ENCODE data around the gene ABLIM2.
"Not testable (repeated sequence)": the region's sequence is repeated elsewhere in the genome, so short reads cannot be mapped to it uniquely, and the experiment has no call there.

The ABLIM2 gene

DNA sequence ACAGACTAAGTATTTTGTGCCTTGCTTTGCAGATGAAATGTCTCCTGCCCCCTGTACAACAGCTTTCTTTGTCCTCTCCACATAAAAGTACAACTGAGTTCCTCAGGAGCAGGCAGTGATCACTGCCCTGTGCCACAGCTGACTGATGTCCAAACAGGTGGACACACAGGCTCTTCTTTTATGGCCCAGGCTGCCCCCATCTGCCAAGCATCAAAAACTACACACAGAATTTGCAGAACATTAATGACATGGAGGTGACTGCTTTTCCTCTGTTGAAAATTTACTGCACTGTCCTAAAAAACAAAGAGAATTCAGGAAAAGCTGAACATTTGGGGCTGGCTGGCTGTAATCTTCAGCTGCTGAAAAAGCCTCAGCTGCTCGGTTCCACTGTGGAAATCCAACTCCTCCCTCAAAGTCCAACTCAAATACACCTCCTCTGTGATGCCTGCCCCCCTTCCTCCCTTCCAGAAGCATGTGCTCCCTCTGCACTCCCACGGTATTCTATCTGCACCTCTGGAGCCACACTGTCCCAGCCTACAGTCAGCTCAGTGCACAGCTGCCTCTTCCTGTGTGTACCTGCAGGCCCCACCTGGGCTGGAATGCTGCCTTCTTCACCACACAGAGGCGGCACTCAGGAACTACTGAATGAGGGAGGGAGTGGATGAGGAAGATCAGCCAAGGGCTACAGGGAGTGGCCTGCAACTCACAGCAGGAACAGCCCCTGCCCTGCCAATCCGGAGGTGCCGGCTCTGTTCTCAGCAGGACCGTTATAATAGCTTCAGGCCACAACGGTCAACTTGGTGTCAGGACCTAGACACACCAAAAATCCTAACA, 229.3 kb downstream of the ABLIM2 start:
- no peak for FAIRE-seq

DNA sequence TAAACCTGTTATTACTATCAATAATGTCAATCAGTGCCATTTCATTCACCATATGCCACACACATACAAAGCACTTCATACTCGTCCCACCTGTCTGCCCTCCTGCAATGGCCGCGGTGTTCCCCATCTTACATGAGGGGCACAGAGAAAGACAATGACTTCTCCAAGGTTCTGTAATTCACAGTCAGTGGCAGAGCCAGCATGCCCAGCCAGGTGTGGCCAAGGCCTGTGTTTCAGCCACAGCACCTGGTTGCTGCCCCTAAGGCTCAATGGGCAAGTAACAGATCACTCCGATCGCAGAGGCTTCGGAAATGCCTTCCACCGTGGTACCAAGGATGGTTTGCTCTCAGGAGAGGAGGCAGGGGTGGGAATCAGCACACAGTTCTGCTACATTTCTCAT, 229.9 kb downstream of the ABLIM2 start:
- DNase-seq (ENCODE audit: insufficient read length, low spot score) (no peak), FAIRE-seq (no peak)

More for the DNA sequence above, 229.3 kb downstream of the ABLIM2 start:
- no peak for DNase-seq (ENCODE audit: insufficient read length, low spot score)

DNA sequence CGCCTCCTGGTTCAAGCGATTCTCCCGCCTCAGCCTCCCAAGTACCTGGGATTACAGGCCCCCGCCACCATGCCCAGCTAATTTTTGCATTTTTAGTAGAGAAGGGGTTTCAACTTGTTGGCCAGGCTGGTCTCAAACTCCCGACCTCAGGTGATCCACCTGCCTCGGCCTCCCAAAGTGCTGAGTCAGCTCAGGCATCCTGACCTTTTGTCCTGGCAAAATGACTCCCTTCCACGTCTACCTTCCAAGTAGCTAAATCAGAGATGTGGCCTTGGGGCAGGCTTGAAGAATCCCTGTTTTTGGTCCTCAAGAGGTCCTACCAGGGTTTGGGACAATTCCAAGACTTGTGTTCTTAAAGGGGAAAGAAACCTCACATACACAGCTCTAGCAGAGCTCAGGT, 231.8 kb downstream of the ABLIM2 start:
- FAIRE-seq = no peak
- no peak for DNase-seq (ENCODE audit: insufficient read length, low spot score)

DNA sequence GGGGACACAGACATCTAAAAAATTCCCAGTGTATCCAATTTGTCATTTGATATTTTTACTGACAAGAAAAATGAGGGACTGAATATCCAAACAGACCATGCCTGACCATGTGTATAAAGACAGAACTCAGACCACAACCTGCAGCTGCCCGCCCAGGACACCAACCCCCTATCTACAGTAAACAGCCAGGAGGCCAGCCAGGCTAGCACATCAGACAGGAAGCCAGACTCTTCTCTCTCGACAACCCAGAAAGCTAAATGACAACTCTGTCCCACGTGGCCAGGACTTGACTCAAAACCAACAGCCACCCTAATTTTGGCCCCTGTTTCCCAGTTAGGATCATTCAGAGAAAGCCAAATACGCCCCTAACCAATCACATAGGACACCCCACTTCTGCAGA, 234.0 kb downstream of the ABLIM2 start:
- no peak for FAIRE-seq

DNA sequence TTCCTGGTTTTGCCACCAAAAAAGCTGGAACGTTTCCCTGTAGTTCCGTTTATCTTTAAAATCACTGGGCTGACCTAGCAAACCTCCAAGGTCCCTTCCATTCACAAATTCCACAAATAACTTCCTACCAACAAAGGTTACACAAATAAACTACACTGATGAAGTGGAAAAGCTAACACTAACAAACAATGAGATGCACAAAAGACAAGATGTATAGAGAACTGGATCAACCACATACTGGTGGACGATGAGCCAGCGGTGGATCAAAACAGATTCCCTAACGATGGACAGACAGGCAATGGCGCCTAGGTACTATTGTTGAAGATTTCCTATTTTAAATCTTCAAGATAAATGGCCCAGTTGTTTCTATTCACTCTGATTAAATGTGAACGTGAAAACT, 234.4 kb downstream of the ABLIM2 start:
- DNase-seq (ENCODE audit: insufficient read length, low spot score) (no peak), FAIRE-seq (no peak)

More for the DNA sequence above, 234.0 kb downstream of the ABLIM2 start:
- DNase-seq (ENCODE audit: insufficient read length, low spot score) = no peak

DNA sequence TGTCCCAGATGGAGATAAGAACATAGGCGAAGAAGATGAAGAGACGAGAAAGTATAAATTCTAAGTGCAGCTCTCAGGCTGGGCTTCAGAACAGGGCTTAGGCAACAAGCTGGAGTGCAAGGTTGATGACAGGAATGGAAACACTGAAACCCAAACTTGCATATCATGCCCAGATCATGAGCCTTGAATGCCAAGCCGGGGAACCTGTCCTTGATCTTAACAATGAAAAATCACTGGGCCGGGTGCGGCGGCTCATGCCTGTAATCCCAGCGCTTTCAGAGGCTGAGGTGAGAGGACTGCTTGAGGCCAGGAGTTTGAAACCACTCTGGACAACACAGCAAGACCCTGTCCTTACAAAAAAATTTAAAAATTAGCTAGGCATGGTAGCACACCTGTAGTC, 236.1 kb downstream of the ABLIM2 start:
- FAIRE-seq = no peak

DNA sequence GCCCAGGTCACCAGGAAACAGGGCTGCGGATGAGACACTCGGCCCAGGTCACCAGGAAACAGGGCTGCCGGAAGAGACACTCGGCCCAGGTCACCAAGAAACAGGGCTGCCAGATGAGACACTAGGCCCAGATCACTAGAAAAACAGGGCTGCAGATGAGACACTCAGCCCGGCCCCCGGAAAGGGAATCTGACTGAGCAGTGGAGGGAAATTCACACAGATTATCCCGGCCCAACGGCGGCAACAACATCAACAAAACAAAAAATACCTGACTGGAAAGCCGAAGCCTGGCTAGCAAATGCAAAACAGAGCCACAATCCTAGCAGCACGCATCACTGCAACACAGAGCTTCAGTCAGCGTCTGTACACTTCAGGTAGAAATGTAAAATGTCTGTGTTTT, 239.6 kb downstream of the ABLIM2 start:
- FAIRE-seq = no peak
- no peak for DNase-seq (ENCODE audit: insufficient read length, low spot score)

More for the DNA sequence above, 236.1 kb downstream of the ABLIM2 start:
- no peak for DNase-seq (ENCODE audit: insufficient read length, low spot score)

DNA sequence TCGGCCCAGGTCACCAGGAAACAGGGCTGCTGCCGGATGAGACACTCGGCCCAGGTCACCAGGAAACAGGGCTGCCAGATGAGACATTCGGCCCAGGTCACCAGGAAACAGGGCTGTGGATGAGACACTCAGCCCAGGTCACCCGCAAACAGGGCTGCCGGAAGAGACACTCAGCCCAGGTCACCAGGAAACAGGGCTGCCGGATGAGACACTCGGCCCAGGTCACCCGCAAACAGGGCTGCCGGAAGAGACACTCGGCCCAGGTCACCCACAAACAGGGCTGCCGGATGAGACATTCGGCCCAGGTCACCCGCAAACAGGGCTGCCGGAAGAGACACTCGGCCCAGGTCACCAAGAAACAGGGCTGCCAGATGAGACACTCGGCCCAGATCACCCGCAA, 240.4 kb downstream of the ABLIM2 start:
- not testable (repeated sequence) for FAIRE-seq; DNase-seq (ENCODE audit: insufficient read length, low spot score)

DNA sequence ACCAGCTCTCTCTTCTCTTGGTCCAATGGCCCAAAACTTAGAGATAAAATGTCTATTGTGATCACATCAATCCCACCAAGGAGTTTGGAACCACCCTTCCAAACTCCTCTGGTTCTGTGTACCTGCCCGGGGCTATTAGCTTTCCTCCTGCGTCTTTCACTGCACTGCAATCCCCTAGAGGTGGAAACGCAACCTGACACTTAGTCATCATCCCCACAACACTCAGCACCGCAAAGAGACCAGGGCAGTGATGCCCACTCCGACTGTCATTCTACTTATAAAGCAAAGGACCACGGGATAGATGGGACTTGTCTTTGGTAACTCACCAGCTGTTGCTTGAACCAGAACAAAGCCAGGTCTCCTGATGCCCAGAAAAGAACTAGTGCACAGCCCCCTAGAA, 240.9 kb downstream of the ABLIM2 start:
- DNase-seq (ENCODE audit: insufficient read length, low spot score) (no peak), FAIRE-seq (no peak)

DNA sequence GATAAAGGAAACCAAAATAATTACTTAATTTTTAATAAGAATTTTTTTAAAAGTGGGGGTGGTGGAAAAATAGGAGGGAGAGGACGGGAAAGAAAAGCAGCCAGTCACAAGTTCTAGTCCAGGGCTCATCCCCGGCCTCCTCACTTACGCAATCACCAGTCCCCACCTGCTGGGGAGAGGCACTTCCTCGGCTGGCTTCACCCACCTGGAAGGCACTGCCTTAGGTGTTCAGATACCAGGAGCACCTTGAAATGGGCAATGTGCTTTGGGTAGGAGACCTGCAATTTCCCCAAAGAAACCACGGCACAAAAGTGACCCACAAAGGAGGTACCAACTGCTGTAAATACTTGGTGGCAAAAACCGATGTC, 242.8 kb downstream of the ABLIM2 start:
- FAIRE-seq (no peak), DNase-seq (ENCODE audit: insufficient read length, low spot score) (no peak)
